GM18505 (cell line): ENCODE measurements around the gene UBE2G1.

Source experiments
- ATAC-seq: cut with Tn5 transposase; IDR thresholded peaks from one replicate; pipeline ENCODE4 v1.9.1; 2021; ENCODE audit not compliant: unreplicated experiment
- POLR2A ChIP-seq: IDR thresholded peaks from 4 replicates; pipeline ENCODE4 v1.6.1; 2011; ENCODE audit warnings: borderline replicate concordance; ENCODE audit not compliant: insufficient read depth, insufficient read length; ENCODE audit errors: extremely low read depth

The UBE2G1 gene

GRCh38 chr17:4340914-4341615 is 25.4 kb downstream of the UBE2G1 start:
- TF ChIP-seq POLR2A = no peak

DNA sequence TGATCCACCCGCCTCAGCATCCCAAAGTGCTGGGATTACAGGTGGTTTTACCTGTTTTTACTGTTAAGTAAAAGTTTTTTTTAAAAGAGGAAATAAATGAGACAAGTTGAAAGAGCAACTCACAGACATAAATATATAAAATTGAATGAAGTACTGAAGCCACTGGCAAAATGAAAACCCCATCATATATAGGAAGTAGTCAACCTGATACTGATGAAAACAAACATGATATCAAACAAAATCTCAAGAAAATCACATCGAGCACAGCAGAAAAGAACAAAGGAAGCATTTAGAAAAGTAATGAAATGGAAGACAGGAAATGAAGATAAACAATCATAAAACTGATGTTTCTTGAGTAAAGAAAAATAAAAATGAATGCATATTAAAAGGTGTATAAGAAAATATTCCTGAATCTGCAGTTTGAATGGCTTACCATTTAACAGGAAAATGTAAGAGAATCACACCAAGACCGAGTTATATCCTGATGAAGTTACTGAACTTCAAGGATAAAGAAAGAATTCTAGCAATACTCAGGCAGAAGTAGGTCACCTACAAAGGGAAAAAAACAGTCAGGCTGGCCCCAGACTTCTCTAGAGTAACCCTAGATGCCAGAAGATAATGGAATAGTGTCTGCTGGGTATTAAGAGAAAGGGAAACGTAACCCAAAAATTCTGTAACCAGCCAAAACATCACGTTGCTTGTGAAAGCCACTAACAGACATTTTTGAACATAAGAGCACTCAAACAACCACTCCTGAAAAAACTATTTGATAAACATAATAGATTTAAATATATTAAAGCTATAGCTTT is 31.5 kb downstream of the UBE2G1 start:
- TF ChIP-seq POLR2A = no peak
- ATAC-seq = no peak

More at GRCh38 chr17:4340914-4341615, 25.4 kb downstream of the UBE2G1 start:
- ATAC-seq = no peak

GRCh38 chr17:4334332-4334731 is 32.1 kb downstream of the UBE2G1 start:
- no peak for ATAC-seq
- no peak for TF ChIP-seq POLR2A

- TF ChIP-seq POLR2A = no peak
- ATAC-seq = no peak
These were observed 33.4 kb downstream of the UBE2G1 start for GRCh38 chr17:4333041-4333440.

GRCh38 chr17:4332296-4332970 is 34.0 kb downstream of the UBE2G1 start:
- TF ChIP-seq POLR2A = no peak
- no peak for ATAC-seq

DNA sequence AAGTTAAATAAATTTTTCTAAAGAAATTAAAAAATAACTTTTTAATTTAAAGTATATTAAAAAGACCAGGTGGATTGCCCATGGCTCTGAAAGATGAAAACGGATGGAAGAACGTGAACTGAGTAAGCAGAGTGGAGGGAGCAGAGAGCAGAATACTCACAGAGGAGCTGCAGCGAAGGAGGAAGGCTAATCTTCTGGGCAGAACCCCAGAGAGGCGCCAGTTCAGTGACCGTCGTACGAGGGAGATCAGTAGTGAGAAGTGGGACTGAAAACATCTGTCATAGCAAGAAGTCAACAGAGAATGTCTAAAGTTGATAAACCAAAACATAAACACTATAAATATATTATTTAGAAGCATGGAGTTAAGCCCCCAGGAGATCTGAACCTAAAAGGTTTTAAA is 34.9 kb downstream of the UBE2G1 start:
- no peak for TF ChIP-seq POLR2A
- ATAC-seq = no peak

DNA sequence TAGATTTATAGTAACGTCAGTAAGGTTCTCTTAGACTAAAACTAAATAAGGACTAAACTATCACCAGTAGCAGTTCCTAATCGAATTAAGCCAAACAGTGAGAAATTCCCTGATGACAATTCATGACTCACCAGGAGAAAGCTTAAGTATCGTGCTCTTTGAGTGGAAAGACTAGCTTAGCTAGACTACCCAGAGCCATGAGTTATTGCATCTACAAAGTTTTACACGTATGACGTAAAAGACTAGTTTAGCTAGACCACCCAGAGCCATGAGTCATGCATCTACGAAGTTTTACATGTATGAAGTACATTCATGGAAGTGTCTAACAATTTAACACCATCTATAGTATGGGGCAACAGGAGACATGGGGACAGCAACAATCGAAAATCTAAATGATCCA is 36.6 kb downstream of the UBE2G1 start:
- TF ChIP-seq POLR2A = no peak
- no peak for ATAC-seq

GRCh38 chr17:4327606-4328005 is 38.9 kb downstream of the UBE2G1 start:
- ATAC-seq = no peak
- TF ChIP-seq POLR2A = no peak

DNA sequence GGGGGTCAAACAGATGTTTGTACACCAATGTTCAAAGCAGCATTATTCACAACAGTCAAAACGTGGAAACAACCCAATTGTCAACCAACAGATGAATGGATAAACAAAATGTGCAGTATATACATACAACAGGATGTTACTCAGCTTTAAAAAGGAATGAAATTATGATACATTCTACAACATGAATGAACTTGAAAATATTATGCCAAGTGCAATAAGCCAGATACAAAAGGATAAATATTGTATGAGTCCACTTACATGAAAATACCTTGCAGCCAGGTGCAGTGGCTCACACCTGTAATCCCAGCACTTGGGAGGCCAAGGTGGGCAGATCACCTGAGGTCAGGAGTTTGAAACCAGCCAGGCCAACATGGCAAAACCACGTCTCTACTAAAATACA is 39.9 kb downstream of the UBE2G1 start:
- no peak for TF ChIP-seq POLR2A
- ATAC-seq = no peak

- no peak for ATAC-seq
- no peak for TF ChIP-seq POLR2A
These were observed 40.4 kb downstream of the UBE2G1 start for GRCh38 chr17:4326112-4326511.

DNA sequence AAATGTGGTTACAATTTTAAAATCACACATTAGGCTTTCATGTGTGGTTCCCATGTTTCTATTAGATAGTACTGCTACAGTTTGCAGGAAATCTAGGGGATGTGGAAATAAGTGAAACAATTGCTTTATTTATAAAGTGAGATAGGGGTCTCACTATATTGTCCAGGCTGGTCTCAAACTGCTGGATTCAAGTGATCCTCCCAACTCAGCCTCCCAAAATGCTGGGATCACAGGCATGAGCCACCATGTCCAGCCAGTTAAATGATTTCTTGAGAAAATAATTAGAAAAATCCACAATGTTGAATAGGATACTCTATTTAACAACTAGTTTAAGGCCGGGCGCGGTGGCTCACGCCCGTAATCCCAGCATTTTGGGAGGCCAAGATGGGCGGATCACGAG is 42.0 kb downstream of the UBE2G1 start:
- TF ChIP-seq POLR2A = no peak
- ATAC-seq = no peak

DNA sequence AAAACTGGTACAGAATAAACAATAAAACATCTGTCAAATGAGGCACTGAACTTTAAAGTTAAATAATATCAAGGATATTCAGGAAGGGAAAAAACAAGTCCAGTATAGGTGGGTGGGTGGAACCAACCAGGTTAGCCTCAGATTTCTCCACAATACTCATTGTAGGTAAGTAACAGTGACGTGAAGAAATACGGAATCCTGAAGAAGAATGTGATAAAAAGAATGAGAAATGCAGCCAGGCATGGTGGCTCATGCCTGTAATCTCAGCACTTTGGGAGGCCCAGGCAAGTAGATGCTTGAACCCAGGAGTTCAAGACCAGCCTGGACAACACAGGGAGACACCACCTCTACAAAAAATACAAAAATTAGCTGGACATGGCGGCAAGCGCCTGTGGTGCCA is 47.3 kb downstream of the UBE2G1 start:
- ATAC-seq = no peak
- TF ChIP-seq POLR2A = no peak

DNA sequence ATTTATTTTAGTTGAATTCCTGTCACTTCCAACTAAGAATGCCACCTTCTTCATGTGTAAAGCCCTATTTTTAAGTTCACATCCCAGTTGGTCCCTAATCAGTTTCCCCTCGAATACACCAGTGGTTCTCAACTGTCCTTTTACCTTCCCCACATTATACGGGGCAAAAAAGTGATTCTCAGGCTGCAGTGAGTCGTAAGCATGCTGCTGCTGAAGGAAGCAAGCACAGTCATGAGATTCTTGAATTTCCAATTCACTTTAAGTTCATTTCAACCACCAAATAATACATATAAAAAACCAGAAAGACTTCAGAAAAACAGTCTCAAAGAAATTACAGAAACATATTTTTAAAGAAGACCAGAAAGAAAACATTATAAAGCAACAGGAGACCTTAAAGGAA is 47.9 kb downstream of the UBE2G1 start:
- no peak for TF ChIP-seq POLR2A
- ATAC-seq = no peak
